ENCODE measurements around the gene REEP5.

- no peak for TF ChIP-seq POLR2A (IDR thresholded peaks at IDR 0.05)
- TF ChIP-seq, protein P1, sequence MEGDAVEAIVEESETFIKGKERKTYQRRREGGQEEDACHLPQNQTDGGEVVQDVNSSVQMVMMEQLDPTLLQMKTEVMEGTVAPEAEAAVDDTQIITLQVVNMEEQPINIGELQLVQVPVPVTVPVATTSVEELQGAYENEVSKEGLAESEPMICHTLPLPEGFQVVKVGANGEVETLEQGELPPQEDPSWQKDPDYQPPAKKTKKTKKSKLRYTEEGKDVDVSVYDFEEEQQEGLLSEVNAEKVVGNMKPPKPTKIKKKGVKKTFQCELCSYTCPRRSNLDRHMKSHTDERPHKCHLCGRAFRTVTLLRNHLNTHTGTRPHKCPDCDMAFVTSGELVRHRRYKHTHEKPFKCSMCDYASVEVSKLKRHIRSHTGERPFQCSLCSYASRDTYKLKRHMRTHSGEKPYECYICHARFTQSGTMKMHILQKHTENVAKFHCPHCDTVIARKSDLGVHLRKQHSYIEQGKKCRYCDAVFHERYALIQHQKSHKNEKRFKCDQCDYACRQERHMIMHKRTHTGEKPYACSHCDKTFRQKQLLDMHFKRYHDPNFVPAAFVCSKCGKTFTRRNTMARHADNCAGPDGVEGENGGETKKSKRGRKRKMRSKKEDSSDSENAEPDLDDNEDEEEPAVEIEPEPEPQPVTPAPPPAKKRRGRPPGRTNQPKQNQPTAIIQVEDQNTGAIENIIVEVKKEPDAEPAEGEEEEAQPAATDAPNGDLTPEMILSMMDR (IDR thresholded peaks at IDR 0.05), result peak; percentile 5 to 64 (median 50)
Observed at GRCh38 chr5:112848116-112848811, 73.8 kb downstream of the REEP5 start.

All from esophagus squamous epithelium (tissue), 4 donors.